NCI-H187 (cell line): ENCODE results near the gene TAF3.
"Not testable (repeated sequence)": the region's sequence is repeated elsewhere in the genome, so short reads cannot be mapped to it uniquely, and the experiment has no call there.

ENCODE experiments used
- DNase-seq, 2 experiments: peaks; one replicate each; lab custom pipeline; 2025; lab: John Stamatoyannopoulos, UW

The TAF3 gene

GRCh38 chr10:7969623-7970022 is 151.3 kb downstream of the TAF3 start:
- no peak for DNase-seq

GRCh38 chr10:7971949-7972348 is 153.6 kb downstream of the TAF3 start:
- no peak for DNase-seq

GRCh38 chr10:7972367-7972766 is 154.1 kb downstream of the TAF3 start:
- no peak for DNase-seq

- no peak for DNase-seq
Observed at GRCh38 chr10:7980196-7980595, 161.9 kb downstream of the TAF3 start.

GRCh38 chr10:7982727-7983126 is 164.4 kb downstream of the TAF3 start:
- DNase-seq, result no peak

- DNase-seq, result no peak
Observed at GRCh38 chr10:7984325-7984724, 166.0 kb downstream of the TAF3 start.

- DNase-seq, result no peak
Observed at GRCh38 chr10:7984896-7985295, 166.6 kb downstream of the TAF3 start.

- DNase-seq, result no peak
Observed at GRCh38 chr10:7986851-7987250, 168.5 kb downstream of the TAF3 start.

- DNase-seq, result no peak
Observed at GRCh38 chr10:7988989-7989388, 170.7 kb downstream of the TAF3 start.

GRCh38 chr10:7998831-7999230 is 180.5 kb downstream of the TAF3 start:
- no peak for DNase-seq

GRCh38 chr10:8004469-8005000 is 186.2 kb downstream of the TAF3 start:
- no peak for DNase-seq

GRCh38 chr10:8006274-8006999 is 188.1 kb downstream of the TAF3 start:
- DNase-seq, result no peak

GRCh38 chr10:8009031-8009430 is 190.7 kb downstream of the TAF3 start:
- no peak for DNase-seq

GRCh38 chr10:8013006-8013405 is 194.7 kb downstream of the TAF3 start:
- no peak for DNase-seq

GRCh38 chr10:8013619-8014018 is 195.3 kb downstream of the TAF3 start:
- no peak for DNase-seq

- DNase-seq, result no peak
Observed at GRCh38 chr10:8014649-8015048, 196.3 kb downstream of the TAF3 start.

- no peak for DNase-seq
Observed at GRCh38 chr10:8017277-8017676, 199.0 kb downstream of the TAF3 start.

GRCh38 chr10:8023321-8023720 is 205.0 kb downstream of the TAF3 start:
- no peak for DNase-seq

- DNase-seq, result no peak
Observed at GRCh38 chr10:8023851-8024250, 205.5 kb downstream of the TAF3 start.

GRCh38 chr10:8026349-8027259 is 208.3 kb downstream of the TAF3 start:
- no peak for DNase-seq

GRCh38 chr10:8031211-8031610 is 212.9 kb downstream of the TAF3 start:
- not testable (repeated sequence) for DNase-seq

GRCh38 chr10:8032558-8032957 is 214.3 kb downstream of the TAF3 start:
- no peak for DNase-seq
